GM23248 (cell line): ENCODE results near the gene RYR3. TPM values are rescaled to one million over a fixed set of nuclear protein-coding genes. Genes with fewer than 3 reads are reported as not detected.
A peak's percentile ranks its signal among the peaks of the same experiment; 100 is the strongest.

Source experiments
- DNase-seq: peaks from one replicate; pipeline ENCODE4 v3.0.0-alpha.2; 2015
- H2AFZ ChIP-seq: fragments of 200-600 bp; sonication (generic); 2 replicates; pipeline ENCODE4 v1.6.1; 2016; ENCODE audit warnings: antibody characterized with exemption
- H3F3A ChIP-seq: fragments of 200-600 bp; sonication (generic); 2 replicates; pipeline ENCODE4 v1.6.1; 2016; ENCODE audit warnings: mild to moderate bottlenecking, antibody characterized with exemption, mixed run types; ENCODE audit not compliant: insufficient read depth
- H3K27ac ChIP-seq: fragments of 200-600 bp; sonication (generic); 2 replicates; pipeline ENCODE4 v1.5.1; 2016; ENCODE audit warnings: mild to moderate bottlenecking
- H3K27me3 ChIP-seq: fragments of 200-600 bp; sonication (generic); replicated peaks from 2 replicates; pipeline ENCODE4 v1.6.1; 2016; ENCODE audit warnings: mild to moderate bottlenecking; ENCODE audit not compliant: insufficient read depth
- H3K36me3 ChIP-seq: fragments of 200-600 bp; sonication (generic); 2 replicates; pipeline ENCODE4 v1.6.1; 2016; ENCODE audit warnings: low read depth, mild to moderate bottlenecking
- H3K4me1 ChIP-seq: fragments of 200-600 bp; sonication (generic); 2 replicates; pipeline ENCODE4 v1.6.1; 2016; ENCODE audit warnings: mild to moderate bottlenecking; ENCODE audit not compliant: insufficient read depth
- H3K4me2 ChIP-seq: fragments of 200-600 bp; sonication (generic); one replicate; pipeline ENCODE4 v1.6.1; 2016; ENCODE audit warnings: mild to moderate bottlenecking; ENCODE audit not compliant: unreplicated experiment
- H3K4me3 ChIP-seq: fragments of 200-600 bp; sonication (generic); 2 replicates; pipeline ENCODE4 v1.5.1; 2016; ENCODE audit warnings: mild to moderate bottlenecking
- H3K79me2 ChIP-seq: fragments of 200-600 bp; sonication (generic); 2 replicates; pipeline ENCODE4 v1.6.1; 2016; ENCODE audit warnings: mild to moderate bottlenecking; ENCODE audit not compliant: insufficient read depth
- H3K9ac ChIP-seq: fragments of 200-600 bp; sonication (generic); 2 replicates; pipeline ENCODE4 v1.6.1; 2016; ENCODE audit warnings: mild to moderate bottlenecking
- H3K9me2 ChIP-seq: fragments of 200-600 bp; sonication (generic); 2 replicates; pipeline ENCODE4 v1.6.1; 2016; ENCODE audit warnings: mixed run types, mild to moderate bottlenecking, moderate library complexity; ENCODE audit not compliant: insufficient read depth
- H3K9me3 ChIP-seq: fragments of 200-600 bp; sonication (generic); one replicate; pipeline ENCODE4 v1.6.1; 2017; ENCODE audit warnings: low read depth
- H4K20me1 ChIP-seq: fragments of 200-600 bp; sonication (generic); 2 replicates; pipeline ENCODE4 v1.6.0; 2016; ENCODE audit not compliant: insufficient read depth
- EZH2 ChIP-seq: fragments of 200-600 bp; sonication (generic); IDR thresholded peaks from 2 replicates; pipeline ENCODE4 v1.6.1; 2018; ENCODE audit warnings: antibody characterized with exemption, mild to moderate bottlenecking; ENCODE audit not compliant: insufficient read depth, poor library complexity, severe bottlenecking
- EZH2phosphoT487 ChIP-seq: fragments of 200-600 bp; sonication (generic); IDR thresholded peaks from 2 replicates; pipeline ENCODE4 v1.6.1; 2018; ENCODE audit warnings: antibody characterized with exemption, moderate library complexity, mild to moderate bottlenecking, low read depth; ENCODE audit not compliant: insufficient read depth
- WGBS, 2 experiments: methylation state at CpG; one replicate each; pipeline ENCODE4 v1.1.6; 2015 to 2017; ENCODE audit warnings: low lambda C conversion rate in 2 of 2, low coverage in 1 of 2; ENCODE audit errors: missing lambda C conversion rate in 2 of 2; 5-methylcytosine and 5-hydroxymethylcytosine counted together
- in situ Hi-C: fragments of 300-500 bp; cut with MboI; formaldehyde crosslinking; loops from 2 replicates; pipeline ENCODE4 v1.15.0; 2020
- polyA plus RNA-seq: library from polyadenylated mRNA; unstranded; fragments of >200 nt; fragmentation: Nextera tagmentation; extraction: Ambion mirVana; gene quantifications from 2 replicates; pipeline ENCODE4 v1.2.1, GENCODE V29; 2016
- total RNA-seq: library from RNA; depleted of rRNA; stranded (reverse); fragments of >200 nt; shearing (Covaris generic); gene quantifications from 2 replicates; pipeline ENCODE4 v1.2.3, GENCODE V29; 2014

Gene RYR3
- total and polyA plus RNA-seq, 2 experiments from 2014 or later = 0.26 TPM; not detected in 1

GRCh38 chr15:33503681-33504080 lies 192.9 kb downstream of the RYR3 start:
- no peaks in the 10 kb centered on the region for H3K79me2 ChIP-seq
- H3K36me3 ChIP-seq = no peaks in the 10 kb centered on the region
- WGBS, 2 experiments = 45% methylated on average over 5 of the region's 5 CpGs
- DNase-seq = no peak
- H3K27ac ChIP-seq = no peak overlapping the region
- no peaks in the 10 kb centered on the region for H4K20me1 ChIP-seq
- no peaks in the 10 kb centered on the region for H3K9me2 ChIP-seq
- no peak overlapping the region for H3K9ac ChIP-seq
- no peaks in the 10 kb centered on the region for H3K9me3 ChIP-seq
- no peak overlapping the region for H3K4me2 ChIP-seq
- no peaks in the 10 kb centered on the region for H3F3A ChIP-seq
- H3K4me1 ChIP-seq = no peaks in the 10 kb centered on the region
- H3K4me3 ChIP-seq = no peak overlapping the region
- in situ Hi-C loops = no loop called here
- H2AFZ ChIP-seq = no peak overlapping the region
- TF ChIP-seq EZH2 (no peak), EZH2phosphoT487 (no peak)
- H3K27me3 ChIP-seq = no peaks in the 10 kb centered on the region

GRCh38 chr15:33506781-33507296 lies 196.1 kb downstream of the RYR3 start:
- Histone ChIP-seq H3K27me3 (no peaks in the 10 kb centered on the region; the same call in 1 of the 2 replicates), H3K9me3 (no peaks in the 10 kb centered on the region), H3K4me1 (no peaks in the 10 kb centered on the region), H3K79me2 (no peaks in the 10 kb centered on the region), H3F3A (no peaks in the 10 kb centered on the region), H3K27ac (no peak overlapping the region), H3K4me2 (no peak overlapping the region), H2AFZ (no peak overlapping the region), H3K9me2 (no peaks in the 10 kb centered on the region), H3K9ac (no peak overlapping the region), H4K20me1 (no peaks in the 10 kb centered on the region), H3K36me3 (no peaks in the 10 kb centered on the region), H3K4me3 (no peak overlapping the region)
- in situ Hi-C loops = no loop called here
- DNase-seq = peak; percentile 34
- 15 to 20% methylated on average over 1 of the region's 1 CpG for WGBS, 2 experiments
- TF ChIP-seq EZH2phosphoT487 (no peak), EZH2 (no peak)

GRCh38 chr15:33508703-33509102 lies 197.9 kb downstream of the RYR3 start:
- TF ChIP-seq EZH2 = no peak
- TF ChIP-seq EZH2phosphoT487 = no peak
- Histone ChIP-seq H3F3A (no peaks in the 10 kb centered on the region), H3K27me3 (peaks cover 14% of the 10 kb centered on the region; the same call in 1 of the 2 replicates), H3K27ac (no peak overlapping the region), H3K4me2 (no peak overlapping the region), H2AFZ (no peak overlapping the region), H3K9me2 (no peaks in the 10 kb centered on the region), H3K79me2 (no peaks in the 10 kb centered on the region), H3K9ac (no peak overlapping the region), H3K4me3 (no peak overlapping the region), H4K20me1 (no peaks in the 10 kb centered on the region), H3K9me3 (no peaks in the 10 kb centered on the region), H3K36me3 (no peaks in the 10 kb centered on the region), H3K4me1 (no peaks in the 10 kb centered on the region)
- no peak for DNase-seq
- WGBS, 2 experiments = 31 to 38% methylated on average over 4 of the region's 4 CpGs
- in situ Hi-C loops = no loop called here

GRCh38 chr15:33515121-33515520 lies 204.4 kb downstream of the RYR3 start:
- peaks cover 14% of the 10 kb centered on the region for H3K27me3 ChIP-seq
- H3K4me2 ChIP-seq = no peak overlapping the region
- 16 to 21% methylated on average over 2 of the region's 2 CpGs for WGBS, 2 experiments
- H3K27ac ChIP-seq = no peak overlapping the region
- no peak for DNase-seq
- H3K36me3 ChIP-seq = no peaks in the 10 kb centered on the region
- no peak for TF ChIP-seq EZH2phosphoT487
- TF ChIP-seq EZH2 = no peak
- no peaks in the 10 kb centered on the region for H3K9me2 ChIP-seq
- H3K9ac ChIP-seq = no peak overlapping the region
- H3K4me3 ChIP-seq = no peak overlapping the region
- in situ Hi-C loops = no loop called here
- no peaks in the 10 kb centered on the region for H3K4me1 ChIP-seq
- no peaks in the 10 kb centered on the region for H3K79me2 ChIP-seq
- H4K20me1 ChIP-seq = no peaks in the 10 kb centered on the region
- H2AFZ ChIP-seq = no peak overlapping the region
- no peaks in the 10 kb centered on the region for H3F3A ChIP-seq
- no peaks in the 10 kb centered on the region for H3K9me3 ChIP-seq

- no peak for DNase-seq
- in situ Hi-C loops = no loop called here
- WGBS, 2 experiments = 9 to 11% methylated on average over 2 of the region's 2 CpGs
Measured at GRCh38 chr15:33516563-33516962, 205.8 kb downstream of the RYR3 start.

More at GRCh38 chr15:33516563-33516962, 205.8 kb downstream of the RYR3 start:
- Histone ChIP-seq H3K79me2 (no peaks in the 10 kb centered on the region), H3K9ac (no peak overlapping the region), H3K9me2 (no peaks in the 10 kb centered on the region), H3K27me3 (peaks cover 14% of the 10 kb centered on the region; the same call in 1 of the 2 replicates), H3F3A (no peaks in the 10 kb centered on the region), H3K4me1 (no peaks in the 10 kb centered on the region), H2AFZ (no peak overlapping the region), H3K27ac (no peak overlapping the region), H3K36me3 (no peaks in the 10 kb centered on the region), H4K20me1 (no peaks in the 10 kb centered on the region), H3K9me3 (no peaks in the 10 kb centered on the region), H3K4me2 (no peak overlapping the region), H3K4me3 (no peak overlapping the region)
- TF ChIP-seq EZH2 = no peak
- TF ChIP-seq EZH2phosphoT487 = no peak
